H1 (cell line): ENCODE measurements around the gene SH3RF3.

Experiments
- POLR2AphosphoS5 ChIP-seq: IDR thresholded peaks from 2 replicates; pipeline ENCODE4 v1.6.1; 2011; ENCODE audit warnings: low read depth, low read length
- TF ChIP-seq, protein P1 (sequence below): IDR thresholded peaks from 2 replicates; pipeline ENCODE4 v1.6.1; 2012; ENCODE audit warnings: low read length, inconsistent platforms

DNA sequence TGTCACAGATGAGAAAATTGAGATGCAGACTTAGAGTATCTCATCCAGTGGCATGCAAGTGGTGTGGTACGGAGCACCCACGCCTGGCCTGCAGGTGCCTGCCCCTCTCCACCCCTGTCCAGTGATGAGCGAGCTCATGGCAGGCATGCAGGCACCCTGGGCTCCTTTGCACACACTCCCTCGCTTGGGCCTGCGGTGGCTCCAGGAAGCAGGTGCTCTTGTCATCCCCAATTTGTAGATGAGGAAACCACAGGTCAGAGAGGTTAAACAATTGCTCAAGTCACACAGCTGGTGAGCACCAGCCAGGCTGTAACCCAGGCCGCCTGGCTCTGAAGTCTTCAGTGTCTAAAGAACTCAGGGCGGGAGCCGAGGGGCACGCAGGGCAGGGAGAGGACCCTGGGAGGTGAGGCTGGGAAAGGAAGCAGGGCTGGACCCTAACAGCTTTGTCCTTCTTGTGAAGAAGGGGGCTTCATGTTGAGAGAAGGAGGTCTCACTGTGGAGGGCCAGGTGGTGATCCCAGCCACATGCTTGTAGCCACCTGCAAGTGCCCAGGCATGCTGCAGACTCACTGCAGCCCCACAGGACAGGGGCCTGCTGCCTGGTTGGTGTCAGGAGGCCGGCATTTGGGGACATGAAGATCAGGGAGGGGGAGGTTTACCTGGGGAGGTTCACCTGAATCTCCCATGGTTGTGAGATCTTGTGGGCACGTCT, 166.2 kb downstream of the SH3RF3 start:
- TF ChIP-seq POLR2AphosphoS5: no peak
- TF ChIP-seq, protein P1, sequence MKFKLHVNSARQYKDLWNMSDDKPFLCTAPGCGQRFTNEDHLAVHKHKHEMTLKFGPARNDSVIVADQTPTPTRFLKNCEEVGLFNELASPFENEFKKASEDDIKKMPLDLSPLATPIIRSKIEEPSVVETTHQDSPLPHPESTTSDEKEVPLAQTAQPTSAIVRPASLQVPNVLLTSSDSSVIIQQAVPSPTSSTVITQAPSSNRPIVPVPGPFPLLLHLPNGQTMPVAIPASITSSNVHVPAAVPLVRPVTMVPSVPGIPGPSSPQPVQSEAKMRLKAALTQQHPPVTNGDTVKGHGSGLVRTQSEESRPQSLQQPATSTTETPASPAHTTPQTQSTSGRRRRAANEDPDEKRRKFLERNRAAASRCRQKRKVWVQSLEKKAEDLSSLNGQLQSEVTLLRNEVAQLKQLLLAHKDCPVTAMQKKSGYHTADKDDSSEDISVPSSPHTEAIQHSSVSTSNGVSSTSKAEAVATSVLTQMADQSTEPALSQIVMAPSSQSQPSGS: no peak
